GM18502 (cell line): Measurements from ENCODE around the gene SERGEF.

Experiments
- ATAC-seq: cut with Tn5 transposase; IDR thresholded peaks from one replicate; pipeline ENCODE4 v1.9.1; 2021; ENCODE audit warnings: mild to moderate bottlenecking; ENCODE audit not compliant: unreplicated experiment, poor library complexity

The SERGEF gene

GRCh38 chr11:17742019-17742418 is 270.8 kb downstream of the SERGEF start:
- ATAC-seq: no peak

GRCh38 chr11:17741487-17741886 is 271.4 kb downstream of the SERGEF start:
- no peak for ATAC-seq

GRCh38 chr11:17740649-17741235 is 272.1 kb downstream of the SERGEF start:
- ATAC-seq: no peak

- ATAC-seq: no peak
Measured at GRCh38 chr11:17739945-17740338, 272.9 kb downstream of the SERGEF start.

GRCh38 chr11:17738151-17738973 is 274.5 kb downstream of the SERGEF start:
- no peak for ATAC-seq
